PFSK-1 (cell line): ENCODE measurements around the gene SEMA4D.

Experiments
- FOXP2 ChIP-seq: optimal IDR thresholded peaks from 2 replicates; pipeline ENCODE3; 2011; ENCODE audit warnings: borderline replicate concordance, control low read depth, inconsistent platforms; ENCODE audit not compliant: insufficient read depth; ENCODE audit errors: extremely low read length, extremely low read depth
- POLR2AphosphoS5 ChIP-seq: IDR thresholded peaks from 2 replicates; pipeline ENCODE4 v1.6.1; 2012; ENCODE audit warnings: low read depth, mild to moderate bottlenecking, control low read depth, low read length, moderate library complexity
- REST ChIP-seq, 2 experiments: IDR thresholded peaks; 2 replicates each; pipeline versions ENCODE4 v1.6.1 to v1.8.0; 2011 to 2012; ENCODE audit warnings: low read depth in 2 of 2, low read length in 2 of 2, control low read depth in 1 of 2, inconsistent platforms in 1 of 2, mild to moderate bottlenecking in 1 of 2, moderate library complexity in 1 of 2; ENCODE audit not compliant: insufficient read depth in 1 of 2
- SIN3A ChIP-seq: IDR thresholded peaks from 2 replicates; pipeline ENCODE4 v1.6.1; 2012; ENCODE audit warnings: mild to moderate bottlenecking, low read length, moderate library complexity, borderline replicate concordance; ENCODE audit not compliant: insufficient read depth
- TAF1 ChIP-seq: IDR thresholded peaks from 2 replicates; pipeline ENCODE4 v1.6.1; 2012; ENCODE audit warnings: low read length, control low read depth, borderline replicate concordance; ENCODE audit not compliant: insufficient read depth

Gene SEMA4D

DNA sequence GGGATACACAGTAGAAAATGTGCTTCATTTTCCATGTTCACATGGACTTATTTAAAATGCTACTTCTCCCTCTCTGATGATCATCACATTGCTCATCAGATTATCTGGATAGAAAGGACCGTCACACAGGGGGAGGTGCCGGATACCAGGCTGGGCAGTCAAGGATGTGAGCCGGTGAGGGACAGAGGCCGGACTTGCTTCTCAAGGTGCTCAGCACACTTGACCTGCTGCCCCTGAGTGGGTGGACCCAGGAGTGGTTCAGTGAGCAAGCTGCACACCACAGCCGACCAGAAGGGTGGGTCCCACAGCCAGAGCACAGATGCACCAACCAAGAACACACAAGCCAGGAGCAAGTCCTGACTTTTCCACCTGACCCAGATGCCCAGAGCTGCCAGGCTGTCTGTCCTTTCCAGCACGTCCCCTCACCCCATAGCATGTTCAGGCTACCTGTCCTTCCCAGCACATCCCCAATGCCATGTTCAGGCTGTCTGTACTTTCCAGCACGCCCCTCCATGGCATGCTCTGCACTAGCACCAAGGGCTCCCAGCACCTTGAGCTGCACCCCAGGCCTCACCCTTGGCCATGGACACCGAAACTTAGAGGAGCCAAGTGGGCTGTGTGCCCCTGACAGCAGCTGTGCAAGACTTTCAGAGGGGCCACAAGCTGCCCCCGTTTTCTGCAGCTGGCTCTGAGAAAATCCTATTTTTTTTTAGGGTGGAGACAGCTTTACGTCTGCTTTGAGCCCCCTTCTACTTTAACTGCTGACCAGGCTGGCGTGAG is 101.8 kb downstream of the SEMA4D start:
- TF ChIP-seq REST (IDR thresholded peaks at IDR 0.05; ENCODE audit: insufficient read depth in 1 of 2, low read depth in 2 of 2, low read length in 2 of 2) (no peak), TAF1 (no peak), SIN3A (no peak), FOXP2 (no peak), POLR2AphosphoS5 (no peak)

DNA sequence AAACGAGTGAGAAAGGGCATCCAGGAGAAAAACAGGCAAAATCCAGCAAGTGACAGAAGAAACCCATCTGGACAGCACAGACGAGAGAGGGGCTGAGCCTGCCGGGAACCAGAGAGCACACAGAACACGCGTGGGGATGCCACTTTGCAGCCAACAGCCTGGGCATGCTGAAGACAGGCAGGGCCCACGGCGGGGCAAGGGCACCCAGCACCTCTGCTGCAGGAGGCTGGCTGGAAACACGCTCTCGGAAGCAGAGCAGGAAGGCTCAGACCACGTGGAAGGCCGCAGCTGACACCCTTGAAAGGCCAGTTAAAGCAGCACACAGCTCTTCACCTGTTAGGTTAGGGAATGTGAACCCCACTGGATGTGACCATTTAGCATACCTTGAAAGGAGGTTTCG is 103.5 kb downstream of the SEMA4D start:
- TF ChIP-seq SIN3A, result no peak

DNA sequence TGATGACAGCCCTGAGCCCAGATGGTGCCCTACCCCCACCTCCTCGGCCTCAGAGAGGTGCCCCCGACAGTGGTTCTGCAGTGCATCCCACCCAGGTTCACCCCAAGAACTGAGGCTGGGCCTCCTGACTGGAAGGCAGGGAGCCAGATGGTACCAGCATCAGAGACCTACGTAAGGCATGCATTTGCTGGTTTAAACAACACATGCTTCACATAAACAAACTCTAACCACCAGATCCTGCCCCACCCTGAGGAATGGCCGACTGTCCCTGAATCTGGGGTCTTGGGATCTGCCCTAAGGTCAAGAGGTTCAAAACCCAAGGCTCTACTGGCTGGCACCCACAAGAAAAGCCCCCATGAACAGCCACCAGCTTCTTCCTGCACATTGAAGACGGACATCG is 106.3 kb downstream of the SEMA4D start:
- TF ChIP-seq SIN3A (no peak), TAF1 (no peak), FOXP2 (no peak), POLR2AphosphoS5 (no peak), REST (IDR thresholded peaks at IDR 0.05; ENCODE audit: insufficient read depth in 1 of 2, low read depth in 2 of 2, low read length in 2 of 2) (no peak)

- TF ChIP-seq FOXP2, result no peak
- TF ChIP-seq SIN3A, result no peak
- no peak for TF ChIP-seq REST (IDR thresholded peaks at IDR 0.05; ENCODE audit: insufficient read depth in 1 of 2, low read depth in 2 of 2, low read length in 2 of 2)
- no peak for TF ChIP-seq TAF1
- TF ChIP-seq POLR2AphosphoS5, result no peak
Measured at GRCh38 chr9:89390578-89391116, 107.3 kb downstream of the SEMA4D start.

DNA sequence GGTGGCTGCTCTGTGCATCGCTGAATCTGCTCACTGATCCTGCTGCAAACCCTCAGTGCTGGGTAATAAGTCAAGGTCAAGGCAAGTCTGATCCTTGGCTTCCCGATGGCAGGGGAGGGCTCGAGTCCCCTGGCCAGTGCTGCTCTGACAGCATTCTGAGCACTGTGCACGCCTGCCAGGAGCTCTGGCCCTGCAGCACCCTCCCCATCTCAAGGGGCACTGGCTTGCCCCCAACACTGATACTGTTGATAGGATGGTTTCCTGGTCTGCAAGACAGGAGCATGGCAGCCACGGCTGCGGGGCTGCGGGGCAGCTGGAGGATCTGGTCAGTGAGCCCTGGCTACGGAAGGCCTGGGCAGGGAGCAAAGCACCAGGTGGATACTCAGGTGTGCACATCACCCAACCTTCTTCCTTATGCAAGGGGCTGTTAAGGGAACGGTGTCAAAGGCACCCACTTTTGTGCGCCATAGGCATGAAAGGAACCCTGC is 107.8 kb downstream of the SEMA4D start:
- no peak for TF ChIP-seq SIN3A
- no peak for TF ChIP-seq TAF1

GRCh38 chr9:89388868-89389177 is 109.1 kb downstream of the SEMA4D start:
- no peak for TF ChIP-seq TAF1
- TF ChIP-seq POLR2AphosphoS5, result no peak
- TF ChIP-seq SIN3A, result no peak
- TF ChIP-seq FOXP2, result no peak
- no peak for TF ChIP-seq REST (IDR thresholded peaks at IDR 0.05; ENCODE audit: insufficient read depth in 1 of 2, low read depth in 2 of 2, low read length in 2 of 2)
